HepG2 (cell line): ENCODE results near the gene RNF123. TPM values are rescaled to one million over a fixed set of nuclear protein-coding genes. Genes with fewer than 3 reads are reported as not detected.

Experiments used
- DPF2 ChIP-seq: sonication (generic); formaldehyde crosslinking; IDR thresholded peaks from 2 replicates; pipeline ENCODE4 v1.4.0; 2020; ENCODE audit warnings: mild to moderate bottlenecking, low read depth, missing genetic modification reagents, borderline replicate concordance
- GLI4 ChIP-seq: sonication (generic); formaldehyde crosslinking; IDR thresholded peaks from 2 replicates; pipeline ENCODE4 v1.5.1; 2020; ENCODE audit warnings: missing genetic modification reagents, mild to moderate bottlenecking, moderate library complexity, borderline replicate concordance
- KLF6 ChIP-seq: IDR thresholded peaks from 2 replicates; pipeline ENCODE4 v1.8.0; 2016; ENCODE audit warnings: missing biosample characterization, missing genetic modification reagents
- MATR3 ChIP-seq: sonication (generic); formaldehyde crosslinking; IDR thresholded peaks from 2 replicates; pipeline ENCODE4 v1.4.0; 2020; ENCODE audit warnings: missing genetic modification reagents
- NFRKB ChIP-seq: fragments of 450-650 bp; IDR thresholded peaks from 2 replicates; pipeline ENCODE4 v1.6.1; 2017
- POLR2G ChIP-seq: fragments of 200-400 bp; formaldehyde crosslinking; IDR thresholded peaks from 2 replicates; pipeline ENCODE4 v1.6.1; 2018; ENCODE audit warnings: mild to moderate bottlenecking, low read depth, low read length, moderate library complexity
- SP2 ChIP-seq: sonication (generic); formaldehyde crosslinking; IDR thresholded peaks from 2 replicates; pipeline ENCODE4 v1.5.1; 2020; ENCODE audit warnings: mild to moderate bottlenecking, missing genetic modification reagents
- TCF7L2 ChIP-seq: IDR thresholded peaks from 2 replicates; pipeline ENCODE4 v1.6.1; 2011; ENCODE audit warnings: mild to moderate bottlenecking, low read depth, low read length, moderate library complexity
- ZBTB20 ChIP-seq: sonication (generic); formaldehyde crosslinking; IDR thresholded peaks from 2 replicates; pipeline ENCODE4 v1.8.1; 2023; ENCODE audit warnings: missing genetic modification reagents, low read depth, mild to moderate bottlenecking, borderline replicate concordance
- ZNF335 ChIP-seq: sonication (generic); formaldehyde crosslinking; IDR thresholded peaks from 2 replicates; pipeline ENCODE4 v1.4.0; 2020; ENCODE audit warnings: missing genetic modification reagents
- ZNF644 ChIP-seq: IDR thresholded peaks from 2 replicates; pipeline ENCODE4 v1.6.1; 2016; ENCODE audit warnings: low read depth
- ZNF839 ChIP-seq: sonication (generic); formaldehyde crosslinking; IDR thresholded peaks from 2 replicates; pipeline ENCODE4 v1.4.0; 2020; ENCODE audit warnings: missing genetic modification reagents, mild to moderate bottlenecking, borderline replicate concordance
- polyA plus RNA-seq, 8 experiments: library from polyadenylated mRNA; depleted of rRNA in 3 of 8; stranded (reverse) in 7 of 8; unstranded in 1 of 8; fragments of >200 nt; fragmentation: Illumina TruSeq in 4 of 8; extraction: Trizol in 4 of 8; gene quantifications; 2 replicates each; pipeline versions ENCODE4 v1.2.1 to v1.2.3, GENCODE V29; 2011 to 2016; ENCODE audit warnings: low read depth in 4 of 8, missing spikeins in 1 of 8, mixed read lengths in 1 of 8; ENCODE audit not compliant: insufficient read depth in 1 of 8
- total RNA-seq, 5 experiments: library from RNA; depleted of rRNA; stranded (reverse); fragments of >200 nt; fragmentation: Illumina TruSeq; extraction: Trizol; gene quantifications; 2 replicates each; pipeline ENCODE4 v1.2.3, GENCODE V29; 2016; ENCODE audit warnings: low read depth in 1 of 5
- TF ChIP-seq, protein P1 (sequence below): sonication (generic); formaldehyde crosslinking; IDR thresholded peaks from 2 replicates; pipeline ENCODE4 v1.4.0; 2020; ENCODE audit warnings: missing genetic modification reagents
- TF ChIP-seq, protein P2 (sequence below): IDR thresholded peaks from 2 replicates; pipeline ENCODE4 v1.6.1; 2012; ENCODE audit warnings: inconsistent platforms
- TF ChIP-seq, protein P3 (sequence below): sonication (generic); formaldehyde crosslinking; IDR thresholded peaks from 2 replicates; pipeline ENCODE4 v1.8.0; 2023; ENCODE audit warnings: mild to moderate bottlenecking, missing genetic modification reagents
- TF ChIP-seq, protein P4 (sequence below): sonication (generic); formaldehyde crosslinking; IDR thresholded peaks from 2 replicates; pipeline ENCODE4 v1.4.0; 2020; ENCODE audit warnings: missing genetic modification reagents, mild to moderate bottlenecking, borderline replicate concordance
- TF ChIP-seq, protein P5 (sequence below): sonication (generic); formaldehyde crosslinking; IDR thresholded peaks from 2 replicates; pipeline ENCODE4 v1.8.1; 2022; ENCODE audit warnings: mild to moderate bottlenecking, missing genetic modification reagents

The RNF123 gene
- total and polyA plus RNA-seq, 2 of the 13 experiments (the other 11 are each of a cell fraction or from before 2014, with no cell fraction given): 29.9 to 82.2 TPM

DNA sequence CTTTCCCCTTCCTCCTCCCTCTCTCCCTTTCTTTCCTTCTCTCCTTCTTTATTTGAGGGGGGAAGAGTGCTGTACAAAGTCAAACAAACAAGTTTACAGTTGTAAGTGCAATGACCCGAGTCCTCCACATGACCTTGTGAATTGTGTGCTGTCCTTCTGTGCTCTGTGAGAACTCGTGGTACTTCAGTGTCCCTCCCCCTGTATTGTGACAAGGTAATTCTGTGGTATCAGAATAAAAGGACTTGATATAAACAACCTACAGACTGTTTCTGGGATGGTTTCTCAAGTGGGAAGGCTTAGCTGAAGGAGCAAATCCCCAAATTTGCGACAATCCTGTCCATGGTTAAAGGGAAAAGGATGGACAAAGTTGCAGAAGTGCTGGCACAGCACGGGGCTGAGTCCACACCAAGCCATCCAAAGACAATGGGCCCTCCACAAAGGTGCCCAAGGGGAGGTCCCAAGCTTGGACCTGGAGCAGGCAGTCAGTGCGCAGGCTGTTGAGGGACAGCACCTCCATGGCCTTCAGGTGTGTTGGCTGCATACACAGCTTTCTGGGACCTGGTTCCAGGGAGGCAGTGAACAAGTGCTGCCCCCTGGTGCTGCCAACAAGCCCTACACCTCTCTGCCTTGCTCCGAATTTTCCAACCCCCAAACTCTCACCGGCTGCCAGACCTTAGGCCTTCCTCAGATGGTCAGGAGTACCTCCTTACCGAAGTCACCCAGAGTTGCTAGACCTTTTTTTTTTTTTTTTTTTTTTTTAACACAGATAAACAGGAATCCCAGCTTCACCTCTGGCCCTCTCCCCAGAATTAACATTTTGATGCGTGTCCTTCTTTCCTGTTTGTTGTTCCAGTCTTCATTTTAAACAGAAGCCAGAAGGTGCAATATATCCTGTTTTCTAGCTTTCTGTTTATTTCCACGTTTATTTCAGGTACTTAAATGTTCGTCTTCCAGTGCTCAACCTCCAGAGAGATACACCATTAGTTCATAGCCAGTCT, 17.8 kb upstream of the RNF123 start (continued):
- TF ChIP-seq, protein P1, sequence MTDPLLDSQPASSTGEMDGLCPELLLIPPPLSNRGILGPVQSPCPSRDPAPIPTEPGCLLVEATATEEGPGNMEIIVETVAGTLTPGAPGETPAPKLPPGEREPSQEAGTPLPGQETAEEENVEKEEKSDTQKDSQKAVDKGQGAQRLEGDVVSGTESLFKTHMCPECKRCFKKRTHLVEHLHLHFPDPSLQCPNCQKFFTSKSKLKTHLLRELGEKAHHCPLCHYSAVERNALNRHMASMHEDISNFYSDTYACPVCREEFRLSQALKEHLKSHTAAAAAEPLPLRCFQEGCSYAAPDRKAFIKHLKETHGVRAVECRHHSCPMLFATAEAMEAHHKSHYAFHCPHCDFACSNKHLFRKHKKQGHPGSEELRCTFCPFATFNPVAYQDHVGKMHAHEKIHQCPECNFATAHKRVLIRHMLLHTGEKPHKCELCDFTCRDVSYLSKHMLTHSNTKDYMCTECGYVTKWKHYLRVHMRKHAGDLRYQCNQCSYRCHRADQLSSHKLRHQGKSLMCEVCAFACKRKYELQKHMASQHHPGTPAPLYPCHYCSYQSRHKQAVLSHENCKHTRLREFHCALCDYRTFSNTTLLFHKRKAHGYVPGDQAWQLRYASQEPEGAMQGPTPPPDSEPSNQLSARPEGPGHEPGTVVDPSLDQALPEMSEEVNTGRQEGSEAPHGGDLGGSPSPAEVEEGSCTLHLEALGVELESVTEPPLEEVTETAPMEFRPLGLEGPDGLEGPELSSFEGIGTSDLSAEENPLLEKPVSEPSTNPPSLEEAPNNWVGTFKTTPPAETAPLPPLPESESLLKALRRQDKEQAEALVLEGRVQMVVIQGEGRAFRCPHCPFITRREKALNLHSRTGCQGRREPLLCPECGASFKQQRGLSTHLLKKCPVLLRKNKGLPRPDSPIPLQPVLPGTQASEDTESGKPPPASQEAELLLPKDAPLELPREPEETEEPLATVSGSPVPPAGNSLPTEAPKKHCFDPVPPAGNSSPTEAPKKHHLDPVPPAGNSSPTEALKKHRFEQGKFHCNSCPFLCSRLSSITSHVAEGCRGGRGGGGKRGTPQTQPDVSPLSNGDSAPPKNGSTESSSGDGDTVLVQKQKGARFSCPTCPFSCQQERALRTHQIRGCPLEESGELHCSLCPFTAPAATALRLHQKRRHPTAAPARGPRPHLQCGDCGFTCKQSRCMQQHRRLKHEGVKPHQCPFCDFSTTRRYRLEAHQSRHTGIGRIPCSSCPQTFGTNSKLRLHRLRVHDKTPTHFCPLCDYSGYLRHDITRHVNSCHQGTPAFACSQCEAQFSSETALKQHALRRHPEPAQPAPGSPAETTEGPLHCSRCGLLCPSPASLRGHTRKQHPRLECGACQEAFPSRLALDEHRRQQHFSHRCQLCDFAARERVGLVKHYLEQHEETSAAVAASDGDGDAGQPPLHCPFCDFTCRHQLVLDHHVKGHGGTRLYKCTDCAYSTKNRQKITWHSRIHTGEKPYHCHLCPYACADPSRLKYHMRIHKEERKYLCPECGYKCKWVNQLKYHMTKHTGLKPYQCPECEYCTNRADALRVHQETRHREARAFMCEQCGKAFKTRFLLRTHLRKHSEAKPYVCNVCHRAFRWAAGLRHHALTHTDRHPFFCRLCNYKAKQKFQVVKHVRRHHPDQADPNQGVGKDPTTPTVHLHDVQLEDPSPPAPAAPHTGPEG (CRISPR knock-in tag): no peak
- TF ChIP-seq NFRKB: no peak
- TF ChIP-seq KLF6: no peak
- TF ChIP-seq TCF7L2: no peak
- TF ChIP-seq, protein P2, sequence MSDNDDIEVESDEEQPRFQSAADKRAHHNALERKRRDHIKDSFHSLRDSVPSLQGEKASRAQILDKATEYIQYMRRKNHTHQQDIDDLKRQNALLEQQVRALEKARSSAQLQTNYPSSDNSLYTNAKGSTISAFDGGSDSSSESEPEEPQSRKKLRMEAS: no peak
- TF ChIP-seq, protein P3, sequence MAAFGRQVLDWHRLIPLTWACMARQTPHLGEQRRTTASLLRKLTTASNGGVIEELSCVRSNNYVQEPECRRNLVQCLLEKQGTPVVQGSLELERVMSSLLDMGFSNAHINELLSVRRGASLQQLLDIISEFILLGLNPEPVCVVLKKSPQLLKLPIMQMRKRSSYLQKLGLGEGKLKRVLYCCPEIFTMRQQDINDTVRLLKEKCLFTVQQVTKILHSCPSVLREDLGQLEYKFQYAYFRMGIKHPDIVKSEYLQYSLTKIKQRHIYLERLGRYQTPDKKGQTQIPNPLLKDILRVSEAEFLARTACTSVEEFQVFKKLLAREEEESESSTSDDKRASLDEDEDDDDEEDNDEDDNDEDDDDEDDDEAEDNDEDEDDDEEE: peak; percentile 8; the same call in 1 of the 2 replicates
- TF ChIP-seq MATR3: no peak
- TF ChIP-seq, protein P4, sequence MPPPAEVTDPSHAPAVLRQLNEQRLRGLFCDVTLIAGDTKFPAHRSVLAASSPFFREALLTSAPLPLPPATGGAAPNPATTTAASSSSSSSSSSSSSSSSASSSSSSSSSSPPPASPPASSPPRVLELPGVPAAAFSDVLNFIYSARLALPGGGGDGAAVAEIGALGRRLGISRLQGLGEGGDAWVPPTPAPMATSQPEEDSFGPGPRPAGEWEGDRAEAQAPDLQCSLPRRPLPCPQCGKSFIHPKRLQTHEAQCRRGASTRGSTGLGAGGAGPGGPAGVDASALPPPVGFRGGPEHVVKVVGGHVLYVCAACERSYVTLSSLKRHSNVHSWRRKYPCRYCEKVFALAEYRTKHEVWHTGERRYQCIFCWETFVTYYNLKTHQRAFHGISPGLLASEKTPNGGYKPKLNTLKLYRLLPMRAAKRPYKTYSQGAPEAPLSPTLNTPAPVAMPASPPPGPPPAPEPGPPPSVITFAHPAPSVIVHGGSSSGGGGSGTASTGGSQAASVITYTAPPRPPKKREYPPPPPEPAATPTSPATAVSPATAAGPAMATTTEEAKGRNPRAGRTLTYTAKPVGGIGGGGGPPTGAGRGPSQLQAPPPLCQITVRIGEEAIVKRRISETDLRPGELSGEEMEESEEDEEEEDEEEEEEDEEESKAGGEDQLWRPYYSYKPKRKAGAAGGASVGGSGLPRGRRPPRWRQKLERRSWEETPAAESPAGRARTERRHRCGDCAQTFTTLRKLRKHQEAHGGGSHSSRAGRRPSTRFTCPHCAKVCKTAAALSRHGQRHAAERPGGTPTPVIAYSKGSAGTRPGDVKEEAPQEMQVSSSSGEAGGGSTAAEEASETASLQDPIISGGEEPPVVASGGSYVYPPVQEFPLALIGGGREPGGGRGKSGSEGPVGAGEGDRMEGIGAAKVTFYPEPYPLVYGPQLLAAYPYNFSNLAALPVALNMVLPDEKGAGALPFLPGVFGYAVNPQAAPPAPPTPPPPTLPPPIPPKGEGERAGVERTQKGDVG (CRISPR knock-in tag): no peak
- TF ChIP-seq SP2 (CRISPR knock-in tag): no peak
- TF ChIP-seq DPF2 (CRISPR knock-in tag): no peak; the same call in 1 of the 2 replicates
- no peak for TF ChIP-seq GLI4
- no peak; the same call in 1 of the 2 replicates for TF ChIP-seq POLR2G
- TF ChIP-seq ZNF335 (CRISPR knock-in tag): no peak
- no peak for TF ChIP-seq ZNF644 (CRISPR knock-in tag)
- TF ChIP-seq ZNF839: no peak
- TF ChIP-seq, protein P5, sequence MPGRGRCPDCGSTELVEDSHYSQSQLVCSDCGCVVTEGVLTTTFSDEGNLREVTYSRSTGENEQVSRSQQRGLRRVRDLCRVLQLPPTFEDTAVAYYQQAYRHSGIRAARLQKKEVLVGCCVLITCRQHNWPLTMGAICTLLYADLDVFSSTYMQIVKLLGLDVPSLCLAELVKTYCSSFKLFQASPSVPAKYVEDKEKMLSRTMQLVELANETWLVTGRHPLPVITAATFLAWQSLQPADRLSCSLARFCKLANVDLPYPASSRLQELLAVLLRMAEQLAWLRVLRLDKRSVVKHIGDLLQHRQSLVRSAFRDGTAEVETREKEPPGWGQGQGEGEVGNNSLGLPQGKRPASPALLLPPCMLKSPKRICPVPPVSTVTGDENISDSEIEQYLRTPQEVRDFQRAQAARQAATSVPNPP (CRISPR knock-in tag): no peak
- TF ChIP-seq ZBTB20: peak; percentile 56; the same call in 1 of the 2 replicates
